B cell (primary cell): ENCODE results near the gene ASF1A. TPM values are rescaled to one million over a fixed set of nuclear protein-coding genes. Genes with fewer than 3 reads are reported as not detected.

ENCODE experiments used
- ATAC-seq: fragments of 200-7000 bp; cut with Tn5 transposase; one replicate; pipeline ENCODE4 v1.10.0; 2021; ENCODE audit warnings: low read depth, mild to moderate bottlenecking, moderate number of reproducible peaks, moderate library complexity
- CTCF ChIA-PET: fragments of 350-600 bp; sonication (Branson Sonifier 250); formaldehyde crosslinking; loops from one replicate; lab custom pipeline; 2021; ENCODE audit warnings: antibody characterized with exemption, inconsistent platforms; lab: Charles Lee
- POLR2A ChIA-PET: fragments of 350-600 bp; sonication (Branson Sonifier 250); formaldehyde crosslinking; loops from one replicate; lab custom pipeline; 2021; ENCODE audit warnings: antibody characterized with exemption; lab: Charles Lee
- DNase-seq: peaks from one replicate; pipeline ENCODE4 v3.0.0; 2013
- H2AFZ ChIP-seq: 2 replicates; pipeline ENCODE4 v1.6.1; 2012; ENCODE audit warnings: mild to moderate bottlenecking, low read depth, low read length; ENCODE audit not compliant: insufficient read depth, poor library complexity, severe bottlenecking
- H3K27ac ChIP-seq, 2 donors: 1 replicate in 1 of 2; 2 replicates in 1 of 2; pipeline ENCODE4 v1.5.1; 2012 to 2013; ENCODE audit warnings: low read length in 2 of 2, mild to moderate bottlenecking in 2 of 2, moderate library complexity in 1 of 2
- H3K27me3 ChIP-seq, 4 experiments: fragments of 200-600 bp in 1 of 4; sonication (generic) in 1 of 4; replicated peaks in 1 of 4; 1 replicate in 2 of 4; 2 replicates in 2 of 4; pipeline versions ENCODE4 v1.6.1 to v1.7.0; 2013 to 2016; ENCODE audit warnings: low read length in 3 of 4, mild to moderate bottlenecking in 2 of 4, mixed read lengths in 1 of 4, moderate library complexity in 1 of 4; ENCODE audit not compliant: insufficient read depth in 4 of 4, control insufficient read depth in 3 of 4; ENCODE audit errors: control extremely low read depth in 1 of 4
- H3K36me3 ChIP-seq, 2 experiments: replicated peaks in 1 of 2; 1 replicate in 1 of 2; 2 replicates in 1 of 2; pipeline versions ENCODE4 v1.6.1 to v1.7.1; 2013; ENCODE audit warnings: low read length in 1 of 2; ENCODE audit not compliant: insufficient read depth in 2 of 2, control insufficient read depth in 1 of 2; ENCODE audit errors: control extremely low read depth in 1 of 2, extremely low read depth in 1 of 2
- H3K4me1 ChIP-seq, 2 donors: fragments of 200-600 bp in 1 of 2; sonication (generic) in 1 of 2; 1 replicate in 1 of 2; 2 replicates in 1 of 2; pipeline versions ENCODE4 v1.5.1 to v1.6.1; 2013 to 2017; ENCODE audit warnings: low read length in 2 of 2; ENCODE audit not compliant: control insufficient read depth in 2 of 2, insufficient read depth in 2 of 2
- H3K4me2 ChIP-seq: replicated peaks from 2 replicates; pipeline ENCODE3; 2012; ENCODE audit warnings: mild to moderate bottlenecking, low read depth, low read length; ENCODE audit not compliant: poor library complexity, severe bottlenecking
- H3K4me3 ChIP-seq, 5 experiments: fragments of 200-600 bp in 1 of 5; sonication (generic) in 1 of 5; 1 replicate in 3 of 5; 2 replicates in 2 of 5; pipeline versions ENCODE4 v1.5.1 to v1.7.0; 2011 to 2016; ENCODE audit warnings: low read length in 4 of 5, mild to moderate bottlenecking in 4 of 5, low read depth in 2 of 5, control low read depth in 1 of 5, moderate library complexity in 1 of 5; ENCODE audit not compliant: insufficient read depth in 1 of 5; ENCODE audit errors: control extremely low read depth in 1 of 5, extremely low read depth in 1 of 5
- H3K79me2 ChIP-seq: fragments of 200-600 bp; sonication (generic); one replicate; pipeline ENCODE4 v1.6.0; 2016; ENCODE audit warnings: low read length; ENCODE audit not compliant: control insufficient read depth, insufficient read depth
- H3K9ac ChIP-seq: fragments of 200-600 bp; sonication (generic); 2 replicates; pipeline ENCODE4 v1.6.1; 2017; ENCODE audit warnings: mild to moderate bottlenecking, low read length, moderate library complexity
- H3K9me3 ChIP-seq, 3 donors: one replicate each; pipeline versions ENCODE4 v1.6.1 to v1.7.1; 2013; ENCODE audit warnings: low read length in 2 of 3; ENCODE audit not compliant: control insufficient read depth in 2 of 3, insufficient read depth in 1 of 3; ENCODE audit errors: control extremely low read depth in 1 of 3
- H4K20me1 ChIP-seq: 2 replicates; pipeline ENCODE4 v1.6.0; 2012; ENCODE audit warnings: mild to moderate bottlenecking, low read length; ENCODE audit not compliant: insufficient read depth, control insufficient read depth, poor library complexity, severe bottlenecking
- H3K27ac Mint-ChIP-seq: one replicate; pipeline ENCODE4 v1.8.0; 2021; ENCODE audit warnings: mixed read lengths
- H3K27me3 Mint-ChIP-seq: one replicate; pipeline ENCODE4 v1.8.0; 2021; ENCODE audit warnings: mixed read lengths
- H3K4me1 Mint-ChIP-seq: one replicate; pipeline ENCODE4 v1.8.0; 2021; ENCODE audit warnings: mixed read lengths
- H3K4me3 Mint-ChIP-seq: one replicate; pipeline ENCODE4 v1.8.0; 2021; ENCODE audit warnings: mixed read lengths
- H3K9me3 Mint-ChIP-seq: one replicate; pipeline ENCODE4 v1.8.0; 2022; ENCODE audit warnings: mixed read lengths; ENCODE audit not compliant: insufficient read depth
- CTCF ChIP-seq: fragments of 200-600 bp; IDR thresholded peaks from one replicate; pipeline ENCODE4 v1.8.0; 2022; ENCODE audit warnings: antibody characterized with exemption, mild to moderate bottlenecking
- EZH2 ChIP-seq: IDR thresholded peaks from 2 replicates; pipeline ENCODE4 v1.6.1; 2012; ENCODE audit warnings: borderline replicate concordance, low read depth, mild to moderate bottlenecking, moderate library complexity, low read length; ENCODE audit not compliant: insufficient read depth, poor library complexity, severe bottlenecking
- WGBS: methylation state at CpG from one replicate; pipeline ENCODE4 v1.1.5; 2013; ENCODE audit warnings: missing lambda C conversion rate; ENCODE audit not compliant: insufficient coverage; 5-methylcytosine and 5-hydroxymethylcytosine counted together
- intact Hi-C: fragments of 100-400 bp; cut with micrococcal nuclease; formaldehyde crosslinking; loops from one replicate; pipeline ENCODE4 v1.10.0; 2022
- polyA plus RNA-seq: library from polyadenylated mRNA; depleted of rRNA; stranded (reverse); fragments of >200 nt; gene quantifications from 2 replicates; pipeline ENCODE4 v1.2.3, GENCODE V29; 2012
- total RNA-seq, 2 donors: library from RNA; stranded (reverse); fragments of 120-200 nt in 1 of 2; gene quantifications; 1 replicate in 1 of 2; 2 replicates in 1 of 2; pipeline versions ENCODE4 v1.2.3 to v1.2.4, GENCODE V29; 2013 to 2022

Gene ASF1A
- total and polyA plus RNA-seq, 2 donors (not counting 1 experiment from before 2014, with no cell fraction given), result 4.0 to 25.3 TPM

- Histone ChIP-seq H4K20me1 (no peaks in the 10 kb centered on the region), H3K36me3 (no peaks in the 10 kb centered on the region), H3K9me3 (peaks cover 0 to 4% (median 0%) of the 10 kb centered on the region in 3 donors), H2AFZ (no peak overlapping the region), H3K4me3 (no peak overlapping the region), H3K27me3 (no peaks in the 10 kb centered on the region), H3K9ac (no peak overlapping the region), H3K4me2 (no peak overlapping the region), H3K4me1 (no peaks in the 10 kb centered on the region), H3K27ac (no peak overlapping the region), H3K79me2 (peaks cover 87% of the 10 kb centered on the region)
- CTCF ChIA-PET, result no interaction called here
- POLR2A ChIA-PET, result no interaction called here
- TF ChIP-seq CTCF (no peak), EZH2 (no peak)
- no peak for DNase-seq
- no peak overlapping the region for H3K4me3 Mint-ChIP-seq
- H3K27me3 Mint-ChIP-seq, result no peaks in the 10 kb centered on the region
- H3K9me3 Mint-ChIP-seq, result peaks cover 6% of the 10 kb centered on the region
- H3K4me1 Mint-ChIP-seq, result peaks cover 35% of the 10 kb centered on the region
- intact Hi-C loops, result no loop called here
- ATAC-seq, result no peak
- no peak overlapping the region for H3K27ac Mint-ChIP-seq
Observed at GRCh38 chr6:118872318-118872717, 21.6 kb upstream of the ASF1A start.

DNA sequence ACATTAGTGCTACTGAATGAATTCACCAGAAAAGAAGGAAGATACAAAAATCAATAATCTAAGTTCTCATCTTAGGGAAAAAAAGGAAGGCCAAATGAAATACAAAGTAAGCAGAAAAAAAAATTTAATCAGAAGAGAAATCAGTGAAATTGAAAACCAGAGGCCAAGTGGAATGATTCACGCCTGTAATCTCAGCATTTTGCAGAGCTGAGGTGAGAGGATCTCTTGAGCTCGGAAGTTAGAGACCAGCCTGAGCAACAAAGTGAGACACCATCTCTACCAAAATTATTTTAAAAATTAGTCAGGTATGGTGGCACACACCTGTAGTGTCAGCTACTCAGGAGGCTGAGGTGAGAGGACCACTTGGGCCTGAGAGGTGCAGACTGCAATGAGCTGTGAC is 21.2 kb upstream of the ASF1A start:
- no peak for ATAC-seq
- peaks cover 38% of the 10 kb centered on the region for H3K4me1 Mint-ChIP-seq

More for the DNA sequence above, 21.2 kb upstream of the ASF1A start:
- ChIA-PET POLR2A (no interaction called here), CTCF (interaction anchor here (1.0 kb wide), 1 partner anchor 11 kb away, joined by 3 read pairs; no protein-coding TSS in a partner anchor)
- no peak overlapping the region for H2AFZ ChIP-seq
- Mint-ChIP-seq H3K27me3 (no peaks in the 10 kb centered on the region), H3K27ac (no peak overlapping the region), H3K9me3 (peaks cover 6% of the 10 kb centered on the region), H3K4me3 (no peak overlapping the region)
- H3K79me2 ChIP-seq, result peaks cover 87% of the 10 kb centered on the region
- no peak overlapping the region for H3K4me2 ChIP-seq
- TF ChIP-seq CTCF (no peak), EZH2 (no peak)
- H3K4me3 ChIP-seq, result no peak overlapping the region
- DNase-seq, result no peak
- no peak overlapping the region for H3K27ac ChIP-seq
- intact Hi-C loops, result no loop called here
- H3K9me3 ChIP-seq, result peaks cover 0 to 4% (median 0%) of the 10 kb centered on the region in 3 donors
- peaks cover 0 to 3% of the 10 kb centered on the region in 2 experiments for H3K36me3 ChIP-seq
- no peaks in the 10 kb centered on the region for H4K20me1 ChIP-seq
- H3K4me1 ChIP-seq, result no peaks in the 10 kb centered on the region
- no peak overlapping the region for H3K9ac ChIP-seq
- 100% methylated on average over 1 of the region's 2 CpGs for WGBS
- no peaks in the 10 kb centered on the region for H3K27me3 ChIP-seq
